IPS-11a (cell line): ENCODE data around the gene RAD51B.
"Not testable (repeated sequence)": the region's sequence is repeated elsewhere in the genome, so short reads cannot be mapped to it uniquely, and the experiment has no call there.

Experiments used
- H3K4me3 ChIP-seq: one replicate; pipeline ENCODE4 v1.5.1; 2013; ENCODE audit warnings: low read depth, low read length, control low read depth

The RAD51B gene

DNA sequence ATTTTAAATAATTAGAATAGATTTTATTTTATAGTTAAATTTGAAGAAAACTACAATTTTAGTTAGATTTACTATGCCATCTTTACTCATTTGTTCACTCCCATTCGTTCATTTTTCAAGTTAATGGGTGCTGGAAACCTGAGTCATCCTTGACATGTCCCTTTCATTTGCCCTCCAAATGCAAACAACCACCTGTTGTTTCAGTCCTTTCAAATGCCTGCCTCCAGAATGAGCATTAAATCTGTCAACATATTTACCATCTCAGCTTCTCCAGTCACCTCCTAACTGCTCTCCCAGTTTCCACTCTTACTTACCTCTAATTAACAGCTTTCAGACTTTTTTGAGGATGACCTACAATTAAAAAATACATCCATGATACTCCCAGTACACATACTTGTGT, 375.5 kb downstream of the RAD51B start:
- H3K4me3 ChIP-seq = no peak overlapping the region

DNA sequence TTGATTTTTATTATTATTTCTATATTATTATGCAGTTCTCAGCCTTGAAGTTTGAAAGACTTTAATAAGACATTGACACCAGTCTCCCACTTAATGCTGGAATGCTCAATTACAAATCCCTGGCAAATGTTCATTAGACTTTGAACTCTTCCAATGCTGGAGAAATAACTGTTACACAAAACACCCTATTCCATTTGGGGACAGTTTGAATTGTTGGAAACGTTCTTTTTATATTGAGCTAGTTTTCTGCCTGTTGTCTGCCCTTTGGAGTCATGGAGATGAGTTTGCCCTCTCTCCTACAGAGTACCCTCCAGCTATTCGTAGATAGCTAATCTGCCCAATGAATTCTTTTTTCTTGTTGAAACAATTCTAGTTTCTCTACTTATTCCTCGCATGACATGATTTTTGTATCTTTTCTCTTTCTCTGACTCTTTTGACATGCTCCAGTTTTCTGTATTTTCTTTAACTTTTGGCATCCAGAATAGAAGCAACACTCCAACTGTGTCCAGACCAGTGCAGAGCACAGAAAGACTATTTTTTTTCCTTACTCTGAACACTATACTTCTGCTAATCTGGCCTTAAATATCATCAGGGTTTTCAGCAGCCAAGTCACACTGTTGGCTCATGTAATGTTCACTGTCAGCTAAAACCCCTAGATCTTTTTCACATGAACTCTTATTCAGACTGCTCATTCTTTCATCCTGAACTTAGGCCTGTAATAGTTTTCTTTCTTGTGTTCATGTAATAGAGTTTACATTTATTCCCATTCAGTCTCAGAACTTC, 379.3 kb downstream of the RAD51B start:
- H3K4me3 ChIP-seq = no peak overlapping the region

DNA sequence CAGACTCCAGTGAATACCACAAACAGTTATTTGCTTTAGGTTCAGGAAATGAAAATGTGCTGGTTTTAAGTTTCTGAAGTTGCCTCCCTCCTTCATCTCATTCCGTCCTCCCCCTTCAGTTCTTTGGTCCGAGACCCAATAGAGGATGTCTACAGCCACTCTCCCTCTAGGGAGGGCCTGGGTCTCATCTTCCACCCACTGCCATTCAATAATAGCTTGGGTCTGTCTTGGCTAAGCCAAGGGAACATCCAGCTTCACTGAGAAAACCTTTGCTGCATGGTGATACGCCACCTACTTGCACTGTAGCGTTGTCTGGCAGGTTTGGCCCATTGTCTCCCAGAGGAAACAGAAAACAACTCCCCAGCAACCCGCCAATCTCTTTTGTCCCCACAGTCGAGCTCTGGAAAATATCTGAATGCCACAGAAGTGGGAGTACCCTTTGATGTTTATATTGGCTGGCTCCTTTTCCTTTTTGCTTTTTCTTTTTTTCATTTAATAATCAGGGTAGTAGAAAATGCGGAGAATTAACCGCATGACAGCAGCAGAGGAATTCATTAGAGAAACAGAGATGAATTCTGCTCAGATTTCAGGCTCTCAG, 380.1 kb downstream of the RAD51B start:
- no peak overlapping the region for H3K4me3 ChIP-seq

DNA sequence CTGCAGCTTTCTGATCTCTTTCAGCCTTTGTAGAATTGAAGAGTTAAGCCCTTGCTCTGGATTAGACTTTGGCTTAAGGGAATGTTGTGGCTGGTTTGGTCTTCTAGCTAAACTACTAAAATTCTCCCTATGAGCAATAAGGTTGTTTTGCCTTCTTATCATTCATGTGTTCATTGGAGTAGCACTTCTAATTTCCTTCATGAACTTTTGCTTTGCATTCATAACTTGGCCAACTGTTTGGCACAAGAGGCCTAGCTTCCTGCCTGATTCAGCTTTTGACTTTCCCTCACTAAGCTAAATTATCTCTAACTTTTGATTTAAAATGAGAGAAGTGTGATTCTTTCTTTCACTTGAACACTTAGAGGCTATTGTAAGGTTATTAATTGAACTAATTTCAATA, 384.3 kb downstream of the RAD51B start:
- H3K4me3 ChIP-seq = no peak overlapping the region

DNA sequence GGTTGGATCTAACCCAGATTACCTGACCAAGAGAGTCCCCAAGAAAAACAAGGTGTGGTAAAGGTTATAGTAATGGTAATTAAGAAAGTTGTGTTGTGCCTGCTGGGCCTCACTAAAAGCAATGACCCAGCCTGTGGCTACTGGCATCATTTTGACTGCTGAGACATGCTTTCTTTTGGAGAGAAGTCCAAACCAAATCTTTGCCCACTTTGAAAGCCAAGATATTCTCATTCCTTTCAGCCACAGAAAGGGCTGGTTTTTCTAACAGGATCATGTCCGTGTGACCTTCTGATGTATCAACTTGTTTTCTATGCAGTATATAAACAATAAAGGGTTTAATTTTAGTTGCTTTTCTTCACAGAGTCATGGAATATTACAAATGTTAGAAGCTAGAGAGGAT, 388.6 kb downstream of the RAD51B start:
- H3K4me3 ChIP-seq = no peak overlapping the region

DNA sequence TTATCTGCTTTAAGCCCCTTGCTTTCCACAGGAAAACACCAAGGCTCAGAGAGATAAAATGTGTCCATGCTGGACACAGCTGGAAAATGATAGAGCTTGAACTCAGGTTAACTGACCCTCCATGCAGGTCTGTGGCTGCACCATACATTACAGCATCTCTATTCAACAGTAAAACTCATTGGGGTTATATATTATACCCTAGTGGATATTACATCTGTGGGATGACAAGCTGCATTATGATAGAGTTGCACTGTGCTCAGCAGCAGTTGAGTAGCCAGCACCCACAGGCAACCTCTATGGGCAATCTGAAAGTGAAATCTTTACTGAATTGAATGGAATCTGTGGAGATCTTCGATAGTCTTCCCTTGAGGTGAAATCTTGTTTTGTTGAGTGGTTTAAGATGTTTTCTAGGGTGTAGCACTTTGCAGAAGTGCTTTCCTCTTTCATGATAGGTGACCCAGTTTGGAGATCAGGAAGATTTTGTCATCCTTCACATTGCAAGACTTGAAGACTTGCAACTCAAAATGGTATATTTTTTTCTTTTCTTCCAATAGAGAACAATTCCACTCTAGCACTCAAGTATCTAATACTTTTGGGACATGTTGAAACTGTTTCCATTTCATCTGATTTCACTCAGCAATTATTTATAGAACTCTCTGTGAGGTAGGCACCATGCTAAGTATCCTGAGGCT, 389.2 kb downstream of the RAD51B start:
- no peak overlapping the region for H3K4me3 ChIP-seq

DNA sequence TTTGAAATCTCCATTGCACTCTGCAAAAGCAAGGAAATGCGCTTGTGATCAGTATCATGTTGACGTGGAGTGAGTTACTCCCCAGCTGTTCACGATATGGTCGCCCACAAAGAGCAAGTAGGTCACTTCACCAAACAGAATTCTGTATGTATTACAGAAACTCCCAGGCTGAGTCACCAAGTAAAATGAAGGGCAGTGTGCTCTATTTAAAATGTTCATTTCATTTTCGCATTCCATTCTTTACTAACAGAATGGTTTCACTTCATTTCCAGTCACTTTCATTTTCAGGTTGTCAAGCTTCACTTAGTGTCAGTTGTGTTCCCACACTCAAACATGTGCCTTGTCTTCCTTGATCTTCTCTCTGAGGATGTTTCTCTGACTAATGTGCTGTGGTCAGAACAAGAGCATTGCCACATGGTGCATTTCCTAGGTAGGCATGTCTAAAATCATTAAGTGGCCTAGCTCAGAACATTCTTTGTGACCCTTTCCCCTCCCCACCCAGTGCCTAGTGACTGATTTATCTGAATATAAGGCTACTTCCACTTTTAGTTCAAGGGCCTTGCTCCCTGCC, 391.2 kb downstream of the RAD51B start:
- no peak overlapping the region for H3K4me3 ChIP-seq

DNA sequence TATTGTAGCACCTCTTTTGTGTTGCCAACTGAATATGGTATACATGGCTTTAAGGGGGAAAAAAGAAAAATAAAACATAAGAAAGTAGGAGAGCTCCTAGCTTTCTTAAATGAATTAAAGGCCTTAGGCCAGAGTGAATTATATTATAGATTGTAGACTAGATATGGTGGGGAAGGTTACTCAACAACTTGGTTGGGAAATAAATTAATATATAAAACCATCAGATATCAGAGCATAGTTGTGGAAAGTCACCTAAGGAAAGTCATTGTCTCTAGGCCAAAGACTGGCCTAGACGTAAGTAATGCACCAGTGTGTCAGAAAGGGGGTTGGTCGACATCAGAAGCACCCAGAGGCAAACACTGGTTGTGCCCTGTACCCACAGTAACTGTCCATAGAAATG, 391.8 kb downstream of the RAD51B start:
- no peak overlapping the region for H3K4me3 ChIP-seq

DNA sequence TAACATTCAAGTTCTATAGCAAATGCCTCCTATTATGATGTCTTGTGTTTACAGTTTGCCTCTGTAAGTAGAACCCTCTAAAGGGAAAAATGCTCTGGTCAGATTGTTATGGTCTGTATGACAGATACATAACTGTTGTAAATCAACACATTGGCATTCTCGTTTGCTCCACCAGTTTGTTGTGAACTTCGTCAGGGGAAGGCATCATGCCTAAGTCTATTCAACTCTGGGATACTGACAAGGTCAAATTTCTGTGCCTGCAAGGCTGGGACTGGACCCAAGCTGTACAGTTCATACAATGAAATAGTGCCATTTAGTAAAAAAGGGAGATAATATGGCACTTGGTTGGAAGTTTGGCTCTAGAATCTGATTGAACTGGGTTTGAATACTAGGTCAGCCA, 392.3 kb downstream of the RAD51B start:
- no peak overlapping the region for H3K4me3 ChIP-seq

DNA sequence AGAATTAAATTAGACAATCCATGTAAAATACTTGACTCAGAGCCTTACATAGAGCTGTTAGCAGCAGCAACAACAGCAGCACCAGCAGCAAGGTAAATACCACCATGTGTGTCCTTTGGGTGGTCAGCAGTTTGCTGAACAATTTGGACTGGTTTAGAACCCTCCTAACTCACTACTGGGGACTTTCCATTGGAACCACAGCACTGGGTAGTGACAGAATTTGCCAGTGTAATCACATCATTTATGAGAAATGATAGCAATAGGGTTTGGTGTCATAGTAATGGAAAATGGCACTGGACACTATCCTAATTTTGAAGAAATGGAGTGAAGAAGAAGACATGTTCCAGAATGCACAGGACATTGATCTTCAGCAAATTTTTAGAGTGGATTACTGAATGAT, 392.8 kb downstream of the RAD51B start:
- no peak overlapping the region for H3K4me3 ChIP-seq

DNA sequence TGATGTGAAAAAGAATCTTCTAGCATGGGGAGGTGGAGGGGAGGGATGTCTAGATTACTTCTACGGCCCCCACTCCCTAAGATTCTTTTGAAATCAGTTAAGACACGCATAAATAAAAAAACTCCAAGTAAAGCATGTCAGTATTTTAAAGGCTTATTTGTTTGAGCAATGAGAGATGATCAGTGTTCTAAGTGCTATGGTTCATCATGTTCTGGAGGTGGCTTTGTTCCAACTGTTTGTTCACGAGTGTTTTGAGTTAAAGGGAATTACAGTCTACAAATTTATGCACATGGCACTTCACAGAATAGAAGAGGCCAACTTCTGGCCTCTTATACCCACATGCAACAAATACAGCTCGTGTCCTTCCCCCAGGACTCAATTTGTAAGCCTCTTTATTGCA, 394.9 kb downstream of the RAD51B start:
- H3K4me3 ChIP-seq = no peak overlapping the region

DNA sequence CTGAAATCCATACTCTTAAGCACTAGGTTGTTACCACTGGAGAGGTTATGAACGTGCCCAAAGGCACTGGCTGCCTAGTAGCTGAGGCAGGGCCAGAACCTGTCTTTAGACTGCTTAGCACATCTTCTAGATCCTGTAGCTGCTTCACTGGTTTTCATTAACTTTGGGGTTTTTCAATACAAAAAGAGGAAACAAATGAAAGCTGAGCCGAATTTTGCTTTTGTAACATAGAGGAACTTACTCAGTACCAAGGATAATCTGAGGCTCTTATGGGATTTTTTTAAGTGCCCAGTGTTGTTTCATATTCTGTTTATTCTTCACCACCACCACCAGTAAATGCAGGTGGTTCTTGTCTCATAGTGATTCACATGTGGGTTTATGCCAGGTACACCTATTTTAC, 396.1 kb downstream of the RAD51B start:
- H3K4me3 ChIP-seq = no peak overlapping the region

DNA sequence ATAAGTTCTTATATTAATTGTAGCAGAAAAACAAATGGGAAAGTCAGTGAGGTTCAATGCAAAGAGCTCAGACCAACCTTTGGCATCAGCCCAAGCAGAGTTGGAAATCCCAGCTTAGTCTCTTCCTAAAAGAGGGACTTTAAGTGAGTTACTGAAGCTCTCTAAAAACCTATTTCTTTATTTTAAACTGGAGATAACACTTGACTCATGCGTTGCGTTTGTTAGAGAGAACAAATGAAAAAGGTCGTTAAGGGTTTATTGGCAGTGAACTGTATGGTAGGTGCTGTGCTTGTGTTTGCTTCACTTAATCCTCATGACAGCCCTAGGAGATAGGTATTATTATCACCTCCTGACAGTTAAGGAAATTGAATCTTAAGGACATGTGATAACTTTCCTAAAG, 396.5 kb downstream of the RAD51B start:
- H3K4me3 ChIP-seq = no peak overlapping the region

DNA sequence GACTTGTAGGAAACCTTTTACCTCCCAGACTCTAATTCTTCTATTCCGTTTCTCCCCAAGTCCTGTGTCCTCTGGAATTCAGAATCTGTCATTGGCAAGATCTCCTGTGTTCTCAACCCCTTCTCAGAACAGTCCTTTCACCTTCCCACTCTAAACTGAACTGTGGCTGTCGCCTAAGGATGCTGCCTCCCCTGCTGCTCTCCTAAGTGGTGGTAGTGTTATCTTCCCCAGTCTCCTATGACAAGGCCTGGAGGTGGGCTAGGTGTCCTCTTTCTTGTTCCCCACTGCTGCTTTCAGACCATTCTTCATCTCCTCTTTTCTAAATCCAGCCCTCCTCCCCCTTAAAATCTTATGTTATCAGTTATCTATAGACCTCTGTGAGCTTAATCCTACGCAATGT, 397.4 kb downstream of the RAD51B start:
- H3K4me3 ChIP-seq = no peak overlapping the region

DNA sequence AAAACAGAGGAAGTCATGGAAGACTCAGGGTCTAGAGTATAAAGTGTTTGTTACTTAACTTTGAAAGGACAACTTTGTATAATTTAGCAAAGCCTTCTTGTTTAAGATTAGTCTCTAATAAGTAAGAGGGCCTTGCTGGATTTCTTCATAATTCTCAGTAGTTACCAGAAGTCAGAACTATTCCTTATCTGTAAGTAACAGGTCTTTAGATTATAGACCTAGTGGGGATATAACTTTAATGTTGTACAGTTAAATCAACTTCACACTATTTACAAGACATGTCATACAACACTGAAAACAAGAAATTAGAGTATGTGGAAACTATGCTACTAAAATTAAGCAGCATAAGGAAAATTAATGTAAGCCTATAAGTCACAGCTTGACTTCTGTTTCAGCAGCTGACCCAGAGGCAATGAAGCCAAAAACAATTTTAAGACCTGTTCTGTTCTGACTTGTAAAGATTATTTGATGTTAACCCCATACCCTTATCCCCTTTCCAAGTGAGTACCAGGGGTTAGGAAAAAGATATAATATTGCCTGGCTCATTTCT, 398.3 kb downstream of the RAD51B start:
- H3K4me3 ChIP-seq = no peak overlapping the region

DNA sequence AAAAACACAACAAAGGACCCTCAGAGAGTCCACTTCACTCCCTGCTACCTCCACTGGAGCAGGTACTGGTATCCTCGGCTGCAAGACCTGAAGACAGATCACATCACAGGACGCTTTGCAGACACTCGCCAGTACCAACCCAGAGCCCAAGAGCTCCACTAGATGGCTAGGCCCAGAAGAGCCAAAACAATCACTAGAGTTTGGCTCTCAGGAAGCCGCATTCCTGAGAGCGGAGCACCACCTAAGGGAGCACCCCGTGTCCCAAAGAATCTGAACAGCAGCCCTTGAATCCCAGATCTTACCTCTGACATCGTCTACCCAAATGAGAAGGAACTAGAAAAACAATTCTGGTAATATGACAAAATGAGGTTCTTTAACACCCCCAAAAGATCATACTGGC, 399.8 kb downstream of the RAD51B start:
- no peak overlapping the region for H3K4me3 ChIP-seq

DNA sequence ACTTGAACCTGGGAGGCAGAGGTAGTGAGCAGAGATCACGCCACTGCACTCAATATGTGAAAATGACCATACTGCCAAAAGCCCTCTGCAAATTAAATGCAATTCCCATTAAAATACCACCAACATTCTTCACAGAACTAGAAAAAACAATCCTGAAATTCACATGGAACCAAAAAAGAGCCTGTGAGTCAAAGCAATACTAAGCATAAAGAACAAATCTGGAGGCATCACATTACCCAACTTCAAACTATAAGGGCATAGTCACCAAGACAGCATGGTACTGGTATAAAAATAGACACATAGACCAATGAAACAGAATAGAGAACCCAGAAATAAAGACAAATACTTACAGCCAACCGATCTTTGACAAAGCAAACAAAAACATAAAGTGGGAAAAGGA, 401.5 kb downstream of the RAD51B start:
- not testable (repeated sequence) for H3K4me3 ChIP-seq

DNA sequence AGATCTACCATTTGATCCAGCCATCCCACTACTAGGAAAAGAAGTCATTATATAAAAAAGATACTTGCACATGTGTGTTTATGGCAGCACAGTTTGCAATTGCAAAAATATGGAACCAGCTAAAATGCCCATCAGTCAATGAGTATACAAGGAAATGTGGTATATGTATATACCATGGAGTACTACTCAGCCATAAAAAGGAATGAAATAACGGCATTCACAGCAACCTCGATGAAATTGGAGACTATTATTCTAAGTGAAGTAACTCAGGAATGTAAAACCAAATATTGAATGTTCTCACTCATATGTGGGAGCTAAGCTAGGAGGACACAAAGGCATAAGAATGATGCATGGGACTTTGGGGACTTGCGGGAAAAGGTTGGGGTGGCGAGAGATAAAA, 402.6 kb downstream of the RAD51B start:
- no peak overlapping the region for H3K4me3 ChIP-seq

DNA sequence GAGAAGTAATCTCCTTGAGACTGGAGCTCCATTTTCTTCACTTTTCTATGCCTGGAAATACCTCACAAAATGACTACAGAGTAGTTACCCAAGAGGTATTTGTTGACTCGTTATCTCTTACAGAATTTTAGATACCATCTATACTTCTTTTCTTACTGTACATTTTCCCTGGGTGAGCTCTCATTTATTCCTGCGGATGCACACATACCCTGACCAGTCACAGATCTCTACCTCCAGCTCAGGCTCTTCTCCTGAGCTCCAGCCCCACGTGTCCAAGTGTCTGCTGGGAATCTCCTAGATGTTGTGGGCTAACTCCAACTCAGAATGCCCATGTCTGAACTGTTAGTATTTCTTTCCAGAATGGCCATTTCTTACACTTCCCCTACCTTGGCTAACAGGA, 403.1 kb downstream of the RAD51B start:
- no peak overlapping the region for H3K4me3 ChIP-seq

DNA sequence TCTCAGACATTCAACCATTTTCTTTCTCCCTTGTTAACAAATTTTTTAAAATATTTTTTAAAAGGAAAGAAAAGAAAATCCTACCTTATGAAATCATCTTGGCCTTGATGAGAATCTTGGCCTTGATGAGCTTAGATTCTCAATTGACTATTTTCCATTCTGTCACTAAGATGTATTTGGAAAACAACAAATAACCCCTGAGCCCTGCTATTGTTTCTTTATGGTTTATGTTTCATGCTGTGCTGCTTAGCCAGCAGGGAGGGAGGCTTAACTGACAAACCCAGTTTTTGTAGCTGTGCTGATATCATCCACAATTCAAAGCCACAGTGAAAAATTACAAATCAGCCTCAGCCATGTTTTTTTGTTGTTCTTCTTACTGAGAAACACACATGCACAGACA, 404.1 kb downstream of the RAD51B start:
- no peak overlapping the region for H3K4me3 ChIP-seq

DNA sequence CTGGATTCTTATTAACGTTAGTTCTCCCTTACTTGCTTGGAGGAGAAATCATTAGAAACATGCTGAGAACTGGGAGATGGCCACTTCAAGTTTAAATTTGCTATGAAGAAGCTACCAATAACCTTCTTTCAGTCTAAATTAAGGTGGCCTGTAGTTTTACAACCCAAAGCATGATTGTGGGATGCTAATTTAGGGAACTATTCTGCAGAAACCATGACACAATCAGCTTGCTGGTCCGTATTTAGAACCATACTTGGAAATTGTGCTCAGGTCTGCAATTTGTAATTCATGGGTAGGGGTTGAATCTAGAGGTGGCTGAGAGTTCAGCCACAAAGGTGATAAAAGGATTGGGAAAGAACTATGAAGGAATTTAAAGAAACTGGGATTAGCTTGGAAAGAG, 405.7 kb downstream of the RAD51B start:
- H3K4me3 ChIP-seq = no peak overlapping the region

DNA sequence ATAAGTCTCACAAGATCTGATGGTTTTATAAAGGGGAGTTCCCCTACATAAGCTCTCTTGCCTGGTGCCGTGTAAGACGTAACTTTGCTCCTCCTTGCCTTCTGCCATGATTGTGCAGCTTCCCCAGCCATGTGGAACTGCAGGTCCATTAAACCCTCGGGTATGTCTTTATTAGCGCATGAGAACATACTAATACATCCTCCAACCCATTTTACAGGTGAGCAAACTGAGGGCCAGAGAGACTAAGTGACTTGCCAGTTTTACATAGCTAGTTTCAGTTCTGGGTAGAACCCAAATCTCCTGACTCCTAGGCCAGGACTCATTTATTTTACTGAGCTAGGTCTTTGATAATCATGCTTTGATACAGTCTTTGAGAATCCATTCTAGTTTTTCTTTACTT, 406.9 kb downstream of the RAD51B start:
- no peak overlapping the region for H3K4me3 ChIP-seq
